ENCODE results near the gene CRK. TPM values are rescaled to one million over a fixed set of nuclear protein-coding genes. Genes with fewer than 3 reads are reported as not detected.
"Not testable (repeated sequence)": the region's sequence is repeated elsewhere in the genome, so short reads cannot be mapped to it uniquely, and the experiment has no call there.

Gene CRK
- total RNA-seq, 2 experiments from 2014 or later, result 10.1 to 11.6 TPM

DNA sequence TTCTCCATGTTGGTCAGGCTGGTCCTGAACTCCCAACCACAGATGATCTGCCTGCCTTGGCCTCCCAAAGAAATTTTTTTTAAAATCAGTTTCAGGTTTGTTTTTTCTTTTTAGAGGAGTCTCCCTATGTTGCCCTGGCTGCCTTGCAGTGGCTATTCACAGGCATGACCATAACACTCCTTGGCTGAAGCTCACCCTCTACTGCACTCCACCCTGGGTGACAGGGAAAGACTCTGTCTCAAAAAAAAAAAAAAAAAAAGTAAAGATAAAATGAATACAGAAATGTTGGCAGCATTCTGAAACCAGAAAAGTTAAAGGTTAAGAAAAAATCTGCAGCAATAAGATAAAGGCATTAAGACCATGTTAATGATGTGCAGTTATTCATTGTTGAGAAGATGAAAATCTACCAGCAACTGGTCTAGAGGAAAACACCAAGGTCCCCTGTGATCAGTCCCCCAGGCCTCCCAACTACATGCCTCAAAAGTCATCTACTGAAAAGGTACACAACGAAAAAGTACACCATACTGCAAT, 71.1 kb downstream of the CRK start:
- H3K27me3 Mint-ChIP-seq, result no peaks in the 10 kb centered on the region
- DNase-seq, result no peak
- intact Hi-C loops (cut with DNase I, micrococcal nuclease), result no loop called here
- H3K4me1 Mint-ChIP-seq, result peaks cover 66% of the 10 kb centered on the region
- peaks cover 11% of the 10 kb centered on the region for H3K36me3 Mint-ChIP-seq (ENCODE audit: low read depth)
- no peak overlapping the region for H3K4me3 Mint-ChIP-seq
- peak overlapping the region; percentile 51 for H3K27ac Mint-ChIP-seq
- ChIA-PET POLR2A (interaction anchor here (1.0 to 1.1 kb wide), 2 partner anchors 13 to 20 kb away, joined by 4 read pairs; no protein-coding TSS in a partner anchor), CTCF (interaction anchor here (0.6 to 3.2 kb wide), 5 partner anchors 13 to 95 kb away, joined by 3 to 18 read pairs (median 6); no protein-coding TSS in a partner anchor)
- ATAC-seq, result no peak
- no peaks in the 10 kb centered on the region for H3K9me3 Mint-ChIP-seq (ENCODE audit: low read depth)

DNA sequence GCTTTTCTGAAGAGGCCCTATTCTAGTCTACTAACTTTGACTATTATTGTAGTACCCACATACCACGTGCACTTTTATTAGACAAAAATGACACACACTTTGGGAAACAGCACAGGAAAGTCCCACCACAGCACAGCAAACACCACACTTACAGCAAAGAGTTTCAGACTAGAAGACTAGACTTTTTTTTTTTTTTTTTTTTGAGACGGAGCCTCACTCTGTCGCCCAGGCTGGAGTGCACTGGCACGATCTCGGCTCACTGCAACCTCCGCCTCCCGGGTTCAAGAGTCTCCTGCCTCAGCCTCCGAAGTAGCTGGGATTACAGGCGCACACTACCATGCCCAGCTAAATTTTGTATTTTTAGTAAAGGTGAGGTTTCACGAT, 76.1 kb downstream of the CRK start:
- Mint-ChIP-seq H3K9me3 (ENCODE audit: low read depth) (no peaks in the 10 kb centered on the region), H3K27ac (peak overlapping the region; percentile 77), H3K27me3 (no peaks in the 10 kb centered on the region), H3K4me3 (no peak overlapping the region), H3K4me1 (peaks cover 77% of the 10 kb centered on the region), H3K36me3 (ENCODE audit: low read depth) (peaks cover 8% of the 10 kb centered on the region)
- POLR2A ChIA-PET, result interaction anchor here (0.5 to 2.7 kb wide), 6 partner anchors 9 to 22 kb away, joined by 3 to 10 read pairs (median 6); no protein-coding TSS in a partner anchor
- DNase-seq (peak; percentile 53), ATAC-seq (peak; percentile 83)
- intact Hi-C loops (cut with DNase I, micrococcal nuclease), result loop anchor here (2.0 kb wide), 2 partner anchors 15 to 19 kb away; no protein-coding TSS in a partner anchor
- CTCF ChIA-PET, result interaction anchor here (0.5 to 8.9 kb wide), 5 partner anchors 11 to 121 kb away, joined by 3 to 121 read pairs (median 3); no protein-coding TSS in a partner anchor

DNA sequence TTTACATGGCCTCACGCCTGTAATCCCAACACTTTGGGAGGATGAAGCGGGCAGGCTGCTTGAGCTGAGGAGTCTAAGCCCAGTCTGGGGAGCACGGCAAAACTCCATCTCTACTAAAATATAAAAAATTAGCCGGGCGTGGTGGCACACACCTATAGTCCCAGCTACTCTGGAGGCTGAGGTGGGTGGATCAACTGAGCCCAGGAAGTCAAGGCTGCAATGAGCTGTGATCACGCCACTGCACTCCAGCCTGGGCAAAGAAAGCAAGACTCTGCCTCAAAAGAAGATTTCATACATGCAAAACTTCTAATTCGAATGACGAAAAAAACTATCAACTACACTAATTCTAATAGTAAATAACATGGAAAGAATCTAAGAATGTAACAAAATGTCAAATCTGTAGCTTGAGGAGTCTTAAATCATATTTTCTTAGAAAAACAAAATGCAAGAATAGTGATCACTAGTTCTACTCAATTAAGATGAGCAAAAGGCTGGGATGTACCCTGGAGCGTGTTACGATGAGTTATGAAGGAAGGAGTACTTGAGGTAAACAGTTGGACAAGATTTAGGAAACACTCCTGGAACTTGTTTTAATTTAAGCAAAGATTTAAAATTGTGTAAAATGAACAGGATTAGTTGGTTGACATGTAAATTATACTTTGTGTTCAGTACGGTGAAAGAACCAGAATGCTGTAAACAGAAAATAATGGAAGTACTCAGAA, 76.7 kb downstream of the CRK start:
- intact Hi-C loops (cut with DNase I, micrococcal nuclease), result loop anchor here in 1 of 2 experiments (2.0 kb wide), 2 partner anchors 15 to 19 kb away; no protein-coding TSS in a partner anchor
- H3K4me3 Mint-ChIP-seq, result no peak overlapping the region
- ATAC-seq (no peak), DNase-seq (no peak)
- H3K9me3 Mint-ChIP-seq (ENCODE audit: low read depth), result no peaks in the 10 kb centered on the region
- H3K27me3 Mint-ChIP-seq, result no peaks in the 10 kb centered on the region
- ChIA-PET POLR2A (interaction anchor here (0.6 to 2.7 kb wide), 6 partner anchors 8 to 23 kb away, joined by 4 to 10 read pairs (median 7); no protein-coding TSS in a partner anchor), CTCF (interaction anchor here (0.6 to 8.9 kb wide), 3 partner anchors 11 to 17 kb away, joined by 3 to 121 read pairs (median 37); no protein-coding TSS in a partner anchor)
- peaks cover 81% of the 10 kb centered on the region for H3K4me1 Mint-ChIP-seq
- H3K36me3 Mint-ChIP-seq (ENCODE audit: low read depth), result peaks cover 9% of the 10 kb centered on the region
- peak overlapping the region; percentile 77 for H3K27ac Mint-ChIP-seq

DNA sequence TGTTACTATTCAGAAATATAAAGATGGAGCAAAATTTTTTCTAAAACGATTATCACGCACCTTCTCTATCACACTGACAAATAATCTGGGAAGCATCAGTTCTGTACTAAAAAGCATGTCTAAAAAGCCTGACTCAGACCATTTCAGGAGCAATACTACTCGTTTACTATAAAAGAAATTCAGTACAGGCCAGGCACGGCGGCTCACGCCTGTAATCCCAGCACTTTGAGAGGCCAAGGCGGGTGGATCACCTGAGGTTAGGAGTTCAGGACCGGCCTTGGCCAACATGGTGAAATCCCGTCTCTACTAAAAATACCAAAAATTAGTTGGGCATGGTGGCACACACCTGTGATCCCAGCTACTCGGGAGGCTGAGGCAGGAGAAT, 77.6 kb downstream of the CRK start:
- H3K4me3 Mint-ChIP-seq; POLR2A ChIA-PET; DNase-seq; H3K9me3 Mint-ChIP-seq (ENCODE audit: low read depth); ATAC-seq; H3K27me3 Mint-ChIP-seq: not testable (repeated sequence)
- Mint-ChIP-seq H3K36me3 (ENCODE audit: low read depth) (peaks cover 16% of the 10 kb centered on the region), H3K27ac (peak overlapping the region; percentile 6), H3K4me1 (peaks cover 88% of the 10 kb centered on the region)
- intact Hi-C loops (cut with DNase I, micrococcal nuclease), result loop anchor here in 1 of 2 experiments (2.0 kb wide), 2 partner anchors 14 to 20 kb away; no protein-coding TSS in a partner anchor
- CTCF ChIA-PET, result interaction anchor here (6.7 to 8.9 kb wide), 2 partner anchors 12 kb away, joined by 37 to 121 read pairs; no protein-coding TSS in a partner anchor

DNA sequence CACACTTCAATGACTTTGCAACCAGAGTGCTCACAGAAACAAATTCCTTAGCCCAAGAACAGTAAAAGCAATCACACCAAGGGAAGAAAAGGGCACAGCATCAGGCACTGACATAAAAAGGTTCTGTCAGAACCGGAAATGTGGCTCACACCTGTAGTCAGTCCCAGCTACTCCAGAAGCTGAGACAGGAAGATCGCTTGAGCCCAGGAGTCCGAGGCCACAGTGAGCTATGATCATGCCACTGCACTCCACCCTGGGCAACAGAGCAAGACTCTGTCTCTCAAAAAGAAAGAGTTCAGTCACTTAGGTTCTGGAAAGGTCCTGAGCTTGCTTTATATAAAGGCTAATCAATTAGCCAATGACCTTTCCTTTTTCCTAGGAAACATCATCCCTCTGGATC, 78.7 kb downstream of the CRK start:
- ATAC-seq, result no peak
- intact Hi-C loops (cut with DNase I, micrococcal nuclease), result no loop called here
- Mint-ChIP-seq H3K9me3 (ENCODE audit: low read depth) (no peaks in the 10 kb centered on the region), H3K27ac (peak overlapping the region; percentile 32), H3K4me1 (peaks cover 89% of the 10 kb centered on the region), H3K36me3 (ENCODE audit: low read depth) (peaks cover 22% of the 10 kb centered on the region), H3K27me3 (no peaks in the 10 kb centered on the region), H3K4me3 (no peak overlapping the region)
- POLR2A ChIA-PET, result interaction anchor here (0.8 to 1.3 kb wide), 3 partner anchors 9 to 15 kb away, joined by 3 to 7 read pairs (median 4); no protein-coding TSS in a partner anchor
- no peak for DNase-seq
- CTCF ChIA-PET, result interaction anchor here (0.7 to 8.9 kb wide), 8 partner anchors 11 to 155 kb away, joined by 3 to 121 read pairs (median 4); no protein-coding TSS in a partner anchor

DNA sequence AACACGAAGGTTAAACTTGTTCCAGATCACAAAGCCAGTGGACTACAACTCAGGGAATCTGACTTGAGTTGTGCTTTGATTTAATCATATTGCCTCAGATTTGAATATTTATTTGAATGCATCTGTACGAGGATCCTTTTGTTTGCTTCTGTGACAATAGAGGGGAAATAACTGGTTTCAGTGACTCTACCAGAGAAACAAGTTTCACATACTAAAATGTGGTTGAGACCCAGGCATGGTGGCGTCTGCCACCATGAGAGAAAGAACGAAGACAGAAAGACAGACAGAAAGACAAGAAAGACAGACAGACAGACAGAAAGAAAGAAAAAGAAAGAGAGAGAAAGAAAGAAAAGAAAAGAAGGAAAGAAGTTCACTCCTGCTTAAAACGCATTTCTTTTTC, 80.0 kb downstream of the CRK start:
- ChIA-PET CTCF (interaction anchor here (0.6 to 8.9 kb wide), 8 partner anchors 10 to 503 kb away, joined by 3 to 121 read pairs (median 4); partner anchors contain the start of gene INPP5K), POLR2A (interaction anchor here (0.6 to 1.3 kb wide), 4 partner anchors 11 to 29 kb away, joined by 3 to 7 read pairs (median 3); no protein-coding TSS in a partner anchor)
- no peaks in the 10 kb centered on the region for H3K27me3 Mint-ChIP-seq
- ATAC-seq, result no peak
- no peaks in the 10 kb centered on the region for H3K9me3 Mint-ChIP-seq (ENCODE audit: low read depth)
- H3K4me1 Mint-ChIP-seq, result peaks cover 86% of the 10 kb centered on the region
- intact Hi-C loops (cut with DNase I, micrococcal nuclease), result no loop called here
- H3K36me3 Mint-ChIP-seq (ENCODE audit: low read depth), result peaks cover 30% of the 10 kb centered on the region
- H3K4me3 Mint-ChIP-seq, result peak overlapping the region; percentile 15
- H3K27ac Mint-ChIP-seq, result peak overlapping the region; percentile 76
- peak; percentile 22 for DNase-seq

DNA sequence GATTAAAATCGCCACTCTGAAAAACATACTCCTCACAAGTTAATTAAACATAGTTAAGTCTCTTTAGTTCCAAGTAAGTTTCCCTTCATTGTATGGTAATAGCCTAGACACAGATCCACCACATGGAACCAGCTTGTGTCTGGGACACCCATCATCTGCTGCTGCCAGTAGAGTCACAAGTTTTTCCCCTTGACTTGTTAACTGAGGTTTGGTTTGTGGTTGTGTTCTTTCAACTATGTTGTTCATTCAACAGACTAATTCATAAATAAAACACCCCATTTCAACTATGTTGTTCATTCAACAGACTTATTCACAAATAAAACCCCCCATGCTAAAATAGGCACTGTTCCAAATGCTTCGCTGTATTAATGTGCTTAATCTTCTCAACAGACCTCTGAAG, 80.4 kb downstream of the CRK start:
- H3K27me3 Mint-ChIP-seq, result no peaks in the 10 kb centered on the region
- peaks cover 31% of the 10 kb centered on the region for H3K36me3 Mint-ChIP-seq (ENCODE audit: low read depth)
- peak overlapping the region; percentile 15 for H3K4me3 Mint-ChIP-seq
- H3K9me3 Mint-ChIP-seq (ENCODE audit: low read depth), result no peaks in the 10 kb centered on the region
- ChIA-PET CTCF (interaction anchor here (0.9 to 8.9 kb wide), 5 partner anchors 9 to 157 kb away, joined by 3 to 121 read pairs (median 5); partner anchors contain the start of gene INPP5K), POLR2A (interaction anchor here (1.2 kb wide), 1 partner anchor 22 kb away, joined by 3 read pairs; no protein-coding TSS in a partner anchor)
- H3K27ac Mint-ChIP-seq, result peak overlapping the region; percentile 76
- ATAC-seq (no peak), DNase-seq (no peak)
- H3K4me1 Mint-ChIP-seq, result peaks cover 84% of the 10 kb centered on the region
- intact Hi-C loops (cut with DNase I, micrococcal nuclease), result loop anchor here in 1 of 2 experiments (2.0 kb wide), 1 partner anchor 17 kb away; no protein-coding TSS in a partner anchor

DNA sequence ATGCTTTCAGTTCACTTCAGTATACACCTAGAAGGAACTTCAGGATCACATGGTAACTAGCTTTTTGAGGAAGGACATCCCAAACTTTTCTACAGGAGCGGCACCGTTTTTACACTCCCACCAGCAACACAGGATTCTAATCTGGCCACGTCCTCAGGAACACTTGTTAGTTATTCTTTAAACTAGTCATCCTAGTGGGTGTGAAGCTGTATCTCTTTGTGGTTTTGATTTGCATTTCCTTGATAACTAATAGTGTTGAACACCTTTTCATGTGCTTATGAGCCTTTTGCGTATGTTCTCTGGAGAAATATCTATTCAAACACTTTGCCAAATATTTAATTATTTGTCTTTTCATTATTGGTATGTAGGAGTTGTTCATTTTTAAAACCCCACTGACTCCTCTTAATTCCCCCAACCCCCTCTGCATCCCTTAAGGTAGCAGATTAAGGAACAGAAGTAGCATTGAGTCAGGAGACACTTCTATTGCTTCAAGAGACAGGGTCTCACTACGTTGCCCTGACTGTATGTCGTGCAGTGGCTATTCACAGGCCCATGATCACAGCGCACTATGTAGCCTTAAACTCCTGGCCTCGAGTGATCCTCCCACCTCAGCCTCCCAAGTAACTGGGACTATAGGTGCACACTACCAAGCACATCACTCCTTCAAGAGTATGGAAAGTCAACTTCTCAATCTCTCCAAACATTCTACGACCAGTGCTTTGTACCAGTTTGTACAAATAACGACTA, 81.4 kb downstream of the CRK start:
- H3K4me3 Mint-ChIP-seq, result peak overlapping the region; percentile 25

DNA sequence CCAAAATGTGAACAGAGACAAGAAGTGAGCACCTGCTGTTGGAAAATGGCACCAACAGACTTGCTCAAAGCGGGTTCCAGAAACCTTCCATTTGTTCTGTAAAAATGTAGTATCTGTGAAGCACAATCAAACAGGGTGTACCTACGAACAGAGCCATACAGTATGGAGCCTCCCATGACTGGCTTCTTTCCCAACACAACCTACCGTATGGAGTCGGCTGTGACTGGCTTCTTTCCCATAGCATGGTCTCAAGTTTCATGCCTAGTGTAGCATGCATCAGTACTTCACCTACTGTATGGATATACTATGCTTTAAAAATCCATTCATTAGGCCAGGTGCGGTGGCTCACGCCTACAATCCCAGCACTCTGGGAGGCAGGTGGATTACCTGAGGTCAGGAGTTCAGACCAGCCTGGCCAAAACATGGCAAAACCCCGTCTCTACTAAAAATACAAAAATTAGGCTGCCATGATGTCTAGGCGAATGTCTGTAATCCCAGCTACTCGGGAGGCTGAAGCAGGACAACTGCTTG, 82.3 kb downstream of the CRK start:
- H3K27ac Mint-ChIP-seq, result no peak overlapping the region
- no peak for ATAC-seq
- intact Hi-C loops (cut with DNase I, micrococcal nuclease), result loop anchor here in 1 of 2 experiments (2.0 kb wide), 1 partner anchor 19 kb away; no protein-coding TSS in a partner anchor

More for the DNA sequence above, 81.4 kb downstream of the CRK start:
- CTCF ChIA-PET, result interaction anchor here (0.6 to 8.9 kb wide), 5 partner anchors 8 to 42 kb away, joined by 3 to 121 read pairs (median 4); no protein-coding TSS in a partner anchor
- ATAC-seq (peak; percentile 70), DNase-seq (no peak)
- Mint-ChIP-seq H3K27ac (peak overlapping the region; percentile 59), H3K9me3 (ENCODE audit: low read depth) (no peaks in the 10 kb centered on the region), H3K36me3 (ENCODE audit: low read depth) (peaks cover 29% of the 10 kb centered on the region), H3K27me3 (no peaks in the 10 kb centered on the region), H3K4me1 (peaks cover 75% of the 10 kb centered on the region)
- intact Hi-C loops (cut with DNase I, micrococcal nuclease), result loop anchor here in 1 of 2 experiments (2.0 kb wide), 1 partner anchor 18 kb away; no protein-coding TSS in a partner anchor
- POLR2A ChIA-PET, result interaction anchor here (0.6 to 1.0 kb wide), 2 partner anchors 9 to 233 kb away, joined by 4 to 5 read pairs; no protein-coding TSS in a partner anchor

DNA sequence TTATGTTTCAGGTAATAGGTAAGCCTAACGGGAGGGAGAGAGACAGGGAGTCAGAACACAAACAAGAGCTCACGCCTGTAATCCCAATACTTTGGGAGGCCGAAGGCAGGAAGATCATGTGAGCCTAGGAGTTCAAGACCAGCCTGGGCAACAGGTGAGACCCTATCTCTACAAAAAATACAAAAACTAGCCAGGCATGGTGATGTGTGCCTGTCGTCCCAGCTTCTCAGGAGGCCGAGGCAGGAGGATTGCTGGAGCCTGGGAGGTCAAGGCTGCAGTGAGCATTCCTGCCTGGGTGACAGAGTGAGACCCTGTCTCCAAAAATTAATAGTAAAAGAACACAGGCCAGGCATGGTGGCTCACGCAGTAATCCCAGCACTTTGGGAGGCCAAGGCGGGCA, 83.4 kb downstream of the CRK start:
- no peaks in the 10 kb centered on the region for H3K27me3 Mint-ChIP-seq
- H3K36me3 Mint-ChIP-seq (ENCODE audit: low read depth), result peaks cover 26% of the 10 kb centered on the region
- H3K9me3 Mint-ChIP-seq (ENCODE audit: low read depth), result no peaks in the 10 kb centered on the region
- ChIA-PET POLR2A (no interaction called here), CTCF (interaction anchor here (1.1 to 4.1 kb wide), 3 partner anchors 10 to 40 kb away, joined by 3 to 22 read pairs (median 6); no protein-coding TSS in a partner anchor)
- H3K27ac Mint-ChIP-seq, result peak overlapping the region; percentile 47
- intact Hi-C loops (cut with DNase I, micrococcal nuclease), result no loop called here
- H3K4me3 Mint-ChIP-seq, result no peak overlapping the region
- ATAC-seq (no peak), DNase-seq (no peak)
- H3K4me1 Mint-ChIP-seq, result peaks cover 67% of the 10 kb centered on the region

More for the DNA sequence above, 82.3 kb downstream of the CRK start:
- no peak overlapping the region for H3K4me3 Mint-ChIP-seq
- no peaks in the 10 kb centered on the region for H3K9me3 Mint-ChIP-seq (ENCODE audit: low read depth)
- no peak for DNase-seq
- POLR2A ChIA-PET, result interaction anchor here (0.6 to 1.0 kb wide), 2 partner anchors 8 to 31 kb away, joined by 3 to 4 read pairs; no protein-coding TSS in a partner anchor
- peaks cover 29% of the 10 kb centered on the region for H3K36me3 Mint-ChIP-seq (ENCODE audit: low read depth)
- no peaks in the 10 kb centered on the region for H3K27me3 Mint-ChIP-seq
- H3K4me1 Mint-ChIP-seq, result peaks cover 71% of the 10 kb centered on the region
- CTCF ChIA-PET, result interaction anchor here (0.7 to 8.9 kb wide), 4 partner anchors 8 to 41 kb away, joined by 4 to 121 read pairs (median 13); no protein-coding TSS in a partner anchor

Measured in activated CD4-positive, alpha-beta T cell treated with anti-CD3 and anti-CD28 coated beads for 36 hours (primary cell).